Spleen (tissue), 11 donors: ENCODE data around the gene MOB3C. TPM values are rescaled to one million over a fixed set of nuclear protein-coding genes. Genes with fewer than 3 reads are reported as not detected.

Source experiments
- DNase-seq: peaks from one replicate; pipeline ENCODE4 v3.0.0-alpha.2; 2020
- H3K27ac ChIP-seq, 8 donors: fragments of 200-600 bp; sonication (generic) in 7 of 8; 1 replicate in 4 of 8; 2 replicates in 4 of 8; pipeline versions ENCODE4 v1.5.0 to v1.8.0; 2016 to 2021; ENCODE audit warnings: inconsistent platforms in 4 of 8, mild to moderate bottlenecking in 4 of 8, moderate library complexity in 1 of 8
- H3K27me3 ChIP-seq, 7 donors: fragments of 200-600 bp; sonication (generic) in 6 of 7; replicated peaks in 1 of 7; 1 replicate in 4 of 7; 2 replicates in 3 of 7; pipeline versions ENCODE4 v1.5.0 to v1.8.0; 2016 to 2021; ENCODE audit warnings: inconsistent platforms in 3 of 7, mild to moderate bottlenecking in 1 of 7
- H3K36me3 ChIP-seq, 6 donors: fragments of 200-600 bp; sonication (generic) in 5 of 6; 1 replicate in 4 of 6; 2 replicates in 2 of 6; pipeline versions ENCODE4 v1.5.0 to v1.8.0; 2016 to 2021; ENCODE audit warnings: inconsistent platforms in 2 of 6
- H3K4me1 ChIP-seq, 6 donors: fragments of 200-600 bp; sonication (generic) in 5 of 6; 1 replicate in 3 of 6; 2 replicates in 3 of 6; pipeline versions ENCODE4 v1.5.0 to v1.8.0; 2016 to 2021; ENCODE audit warnings: inconsistent platforms in 3 of 6
- H3K4me3 ChIP-seq, 8 donors: fragments of 200-600 bp; sonication (generic) in 7 of 8; 1 replicate in 4 of 8; 2 replicates in 4 of 8; pipeline versions ENCODE4 v1.5.0 to v1.8.0; 2016 to 2021; ENCODE audit warnings: inconsistent platforms in 4 of 8, mild to moderate bottlenecking in 4 of 8, moderate library complexity in 2 of 8
- H3K9me3 ChIP-seq, 8 donors: fragments of 200-600 bp; sonication (generic) in 7 of 8; 1 replicate in 4 of 8; 2 replicates in 4 of 8; pipeline versions ENCODE4 v1.5.0 to v1.8.0; 2016 to 2021; ENCODE audit warnings: inconsistent platforms in 4 of 8
- CTCF ChIP-seq, 11 experiments: fragments of 200-600 bp in 7 of 11; fragments of 450-650 bp in 4 of 11; sonication (generic) in 4 of 11; IDR thresholded peaks in 8 of 11; conservative IDR thresholded peaks in 3 of 11; 1 replicate in 7 of 11; 2 replicates in 4 of 11; pipeline versions ENCODE4 v1.4.0 to v1.8.0; 2016 to 2021; ENCODE audit warnings: antibody characterized with exemption in 11 of 11, inconsistent platforms in 4 of 11, mild to moderate bottlenecking in 1 of 11
- POLR2A ChIP-seq, 3 donors: fragments of 450-650 bp; IDR thresholded peaks; one replicate each; pipeline ENCODE4 v1.5.1; 2017; ENCODE audit warnings: antibody characterized with exemption in 3 of 3, mild to moderate bottlenecking in 1 of 3
- POLR2AphosphoS5 ChIP-seq, 3 donors: sonication (generic); formaldehyde crosslinking; IDR thresholded peaks; one replicate each; pipeline ENCODE4 v1.5.1; 2017; ENCODE audit warnings: antibody characterized with exemption in 3 of 3
- WGBS, 5 donors: extraction: QIAGEN DNeasy Blood & Tissue Kit in 3 of 5; methylation state at CpG; one replicate each; pipeline versions ENCODE4 v1.1.5 to v1.1.7; 2013 to 2018; 5-methylcytosine and 5-hydroxymethylcytosine counted together
- intact Hi-C: fragments of 100-400 bp; cut with DNase I; formaldehyde crosslinking; loops from one replicate; pipeline ENCODE4 v1.15.0; 2023; ENCODE audit warnings: low total_unique reads
- polyA plus RNA-seq, 3 donors: library from polyadenylated mRNA; stranded (reverse); fragments of 200-250 nt; gene quantifications; one replicate each; pipeline ENCODE4 v1.2.1, GENCODE V29; 2013
- total RNA-seq, 7 donors: library from RNA; depleted of rRNA in 3 of 7; stranded (reverse); fragments of >200 nt in 3 of 7; fragmentation: NEBNext Ultra II Directional in 4 of 7; extraction: Animal tissue kit (Norgen Biotek cat#: 25700) in 4 of 7; gene quantifications; one replicate each; pipeline versions ENCODE4 v1.1.0 to v1.2.1, GENCODE V29; 2016 to 2021
- donor health status: healthy with polysubstance abuse.
- donor health status: DM: no; HTN: no; CAD: no; lungs with moderate emphysema.
- donor health status: DM: no; HTN: no; CAD: no.
- donor health status: Bipolar disorder and iron deficiency.
- donor health status: healthy.
- donor health status: DM: no; HTN: no; CAD: no.
- donor health status: DM: yes; HTN: yes; CAD: no.

Gene MOB3C
- total and polyA plus RNA-seq, 10 donors = 8.2 to 27.5 (median 21.1) TPM

- no peak for TF ChIP-seq CTCF (IDR thresholded peaks at IDR 0.05 in 8 of 11, conservative IDR thresholded peaks at IDR 0.05 in 3 of 11)
- no peak for TF ChIP-seq POLR2AphosphoS5 (IDR thresholded peaks at IDR 0.05)
- no peak for TF ChIP-seq POLR2A (IDR thresholded peaks at IDR 0.05)
- peaks cover 3 to 97% (median 44%) of the 10 kb centered on the region in 6 donors for H3K36me3 ChIP-seq
- no peaks in the 10 kb centered on the region for H3K4me1 ChIP-seq
- WGBS, 5 donors = 63 to 99% (median 96%) methylated on average over 3 of the region's 3 CpGs
- H3K9me3 ChIP-seq = peaks cover 0 to 35% (median 18%) of the 10 kb centered on the region in 8 donors
- H3K27ac ChIP-seq = no peak overlapping the region
- intact Hi-C loops = no loop called here
- no peak overlapping the region for H3K4me3 ChIP-seq
- DNase-seq = no peak
- no peaks in the 10 kb centered on the region for H3K27me3 ChIP-seq
These were observed 33.9 kb upstream of the MOB3C start for GRCh38 chr1:46650491-46650890.

GRCh38 chr1:46649764-46650163, 33.2 kb upstream of the MOB3C start:
- no peak overlapping the region for H3K27ac ChIP-seq
- 95 to 96% (median 96%) methylated on average over 2 of the region's 2 CpGs for WGBS, 5 donors
- intact Hi-C loops = no loop called here
- no peak for DNase-seq
- H3K27me3 ChIP-seq = no peaks in the 10 kb centered on the region
- no peak overlapping the region for H3K4me3 ChIP-seq
- no peaks in the 10 kb centered on the region for H3K4me1 ChIP-seq
- TF ChIP-seq POLR2AphosphoS5 (IDR thresholded peaks at IDR 0.05) (no peak), CTCF (IDR thresholded peaks at IDR 0.05 in 8 of 11, conservative IDR thresholded peaks at IDR 0.05 in 3 of 11) (no peak), POLR2A (IDR thresholded peaks at IDR 0.05) (no peak)
- H3K9me3 ChIP-seq = peaks cover 0 to 28% (median 16%) of the 10 kb centered on the region in 8 donors
- H3K36me3 ChIP-seq = peaks cover 3 to 97% (median 37%) of the 10 kb centered on the region in 6 donors

GRCh38 chr1:46647611-46648010, 31.0 kb upstream of the MOB3C start:
- intact Hi-C loops = no loop called here
- WGBS, 5 donors = 90 to 98% (median 97%) methylated on average over 3 of the region's 3 CpGs
- peaks cover 0 to 26% (median 15%) of the 10 kb centered on the region in 8 donors for H3K9me3 ChIP-seq

DNA sequence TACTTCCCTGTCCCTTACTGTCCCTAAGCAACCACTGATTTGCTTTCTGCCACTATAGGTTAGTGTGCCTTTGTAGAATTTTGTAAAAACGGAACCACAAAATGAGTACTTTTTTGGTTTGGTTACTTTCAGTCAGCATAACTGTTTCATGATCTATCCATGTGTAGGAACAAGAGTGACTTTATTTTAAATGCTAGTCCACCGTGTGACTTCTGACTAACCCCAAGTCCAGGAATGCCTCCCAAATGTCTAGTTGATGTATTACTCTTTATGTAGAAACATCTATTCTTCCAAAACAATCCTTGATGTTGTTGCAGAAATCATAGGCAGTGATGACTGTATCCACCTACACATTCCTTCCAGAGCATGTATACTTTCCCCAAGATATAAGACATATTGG, 30.2 kb upstream of the MOB3C start:
- intact Hi-C loops = no loop called here
- Histone ChIP-seq H3K27ac (no peak overlapping the region), H3K27me3 (no peaks in the 10 kb centered on the region), H3K4me3 (no peak overlapping the region), H3K36me3 (peaks cover 0 to 88% (median 23%) of the 10 kb centered on the region in 6 donors), H3K4me1 (no peaks in the 10 kb centered on the region), H3K9me3 (peaks cover 0 to 26% (median 15%) of the 10 kb centered on the region in 8 donors)
- no peak for TF ChIP-seq POLR2A (IDR thresholded peaks at IDR 0.05)
- TF ChIP-seq POLR2AphosphoS5 (IDR thresholded peaks at IDR 0.05) = no peak
- no peak for TF ChIP-seq CTCF (IDR thresholded peaks at IDR 0.05 in 8 of 11, conservative IDR thresholded peaks at IDR 0.05 in 3 of 11)
- DNase-seq = no peak
- WGBS, 5 donors = 88 to 97% (median 94%) methylated on average over 2 of the region's 2 CpGs

More at GRCh38 chr1:46647611-46648010, 31.0 kb upstream of the MOB3C start:
- H3K4me1 ChIP-seq = no peaks in the 10 kb centered on the region
- no peak overlapping the region for H3K4me3 ChIP-seq
- peaks cover 3 to 88% (median 30%) of the 10 kb centered on the region in 6 donors for H3K36me3 ChIP-seq
- no peaks in the 10 kb centered on the region for H3K27me3 ChIP-seq
- TF ChIP-seq CTCF (IDR thresholded peaks at IDR 0.05 in 8 of 11, conservative IDR thresholded peaks at IDR 0.05 in 3 of 11) (no peak), POLR2AphosphoS5 (IDR thresholded peaks at IDR 0.05) (no peak), POLR2A (IDR thresholded peaks at IDR 0.05) (no peak)
- H3K27ac ChIP-seq = no peak overlapping the region
- no peak for DNase-seq
